GM18858 (cell line): ENCODE results near the gene ZMIZ2.
"Not testable (repeated sequence)": the region's sequence is repeated elsewhere in the genome, so short reads cannot be mapped to it uniquely, and the experiment has no call there.

ENCODE experiments used
- ATAC-seq: cut with Tn5 transposase; IDR thresholded peaks from one replicate; pipeline ENCODE4 v1.9.1; 2021; ENCODE audit not compliant: unreplicated experiment

ZMIZ2 gene

DNA sequence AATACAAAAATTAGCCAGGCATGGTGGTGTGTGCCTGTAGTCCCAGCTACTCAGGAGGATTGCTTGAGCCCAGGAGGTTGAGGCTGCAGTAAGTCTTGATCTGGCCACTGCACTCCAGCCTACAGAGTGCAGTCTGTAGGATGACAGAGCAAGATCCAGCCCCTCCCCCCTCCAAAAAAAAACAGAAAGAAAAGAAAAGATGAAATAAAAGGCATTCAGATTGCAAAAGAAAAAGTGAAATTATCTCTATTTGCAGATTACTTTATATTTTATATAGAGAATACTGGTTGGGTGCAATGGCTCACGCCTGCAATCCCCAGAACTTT lies 20.7 kb upstream of the ZMIZ2 start:
- no peak for ATAC-seq

GRCh38 chr7:44729949-44730590 lies 18.6 kb upstream of the ZMIZ2 start:
- ATAC-seq = no peak

DNA sequence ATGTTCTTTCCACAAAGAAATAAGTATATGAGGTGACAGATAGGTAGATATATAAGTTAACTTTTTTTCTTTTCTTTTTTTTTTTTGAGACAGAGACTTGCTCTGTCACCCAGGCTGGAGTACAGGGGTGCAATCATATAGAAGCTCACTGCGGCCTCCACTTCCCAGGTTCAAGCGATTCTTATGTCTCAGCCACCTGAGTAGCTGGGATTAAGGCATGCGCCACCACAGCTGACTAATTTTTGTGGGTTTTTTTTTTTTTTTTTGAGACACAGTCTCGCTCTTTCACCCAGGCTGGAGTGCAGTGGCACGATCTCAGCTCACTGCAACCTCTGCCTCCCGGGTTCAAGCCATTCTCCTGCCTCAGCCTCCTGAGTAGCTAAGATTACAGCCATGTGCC lies 15.7 kb upstream of the ZMIZ2 start:
- not testable (repeated sequence) for ATAC-seq

DNA sequence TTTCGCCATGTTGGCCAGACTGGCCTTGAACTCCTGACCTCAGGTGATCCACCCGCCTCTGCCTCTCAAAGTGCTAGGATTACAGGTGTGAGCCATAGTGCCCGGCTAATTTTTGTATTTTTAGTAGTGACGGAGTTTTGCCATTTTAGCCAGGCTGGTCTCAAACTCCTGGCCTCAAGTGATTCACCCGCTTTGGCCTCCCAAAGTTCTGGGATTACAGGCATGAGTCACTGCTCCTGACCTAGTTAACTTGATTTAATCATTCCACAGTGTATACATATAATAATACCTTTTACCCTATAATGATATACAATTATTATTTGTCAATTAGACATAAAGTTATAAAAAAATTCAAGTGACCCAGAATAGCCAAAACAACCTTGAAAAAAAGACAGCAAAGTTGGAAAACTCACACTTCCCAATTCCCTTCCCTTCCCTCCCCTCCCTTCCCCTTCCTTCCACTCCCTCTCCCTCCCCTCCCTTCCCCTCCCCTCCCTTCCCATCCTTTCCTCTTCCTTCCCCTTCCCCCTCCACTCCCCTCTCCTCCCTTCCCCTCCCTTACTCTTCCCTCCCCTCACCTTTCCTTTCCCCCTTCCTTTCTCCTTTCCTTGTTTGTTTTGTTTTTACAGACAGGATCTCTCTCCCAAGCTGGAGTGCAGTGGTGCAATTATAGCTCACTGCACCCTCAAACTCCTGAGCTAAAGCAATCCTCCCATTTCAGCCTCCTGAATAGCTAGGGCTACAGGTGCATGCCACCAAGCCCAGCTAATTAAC lies 14.8 kb upstream of the ZMIZ2 start:
- ATAC-seq = no peak

GRCh38 chr7:44735403-44736165 lies 13.1 kb upstream of the ZMIZ2 start:
- no peak for ATAC-seq

- ATAC-seq = no peak
Measured at GRCh38 chr7:44736896-44737295, 11.8 kb upstream of the ZMIZ2 start.

DNA sequence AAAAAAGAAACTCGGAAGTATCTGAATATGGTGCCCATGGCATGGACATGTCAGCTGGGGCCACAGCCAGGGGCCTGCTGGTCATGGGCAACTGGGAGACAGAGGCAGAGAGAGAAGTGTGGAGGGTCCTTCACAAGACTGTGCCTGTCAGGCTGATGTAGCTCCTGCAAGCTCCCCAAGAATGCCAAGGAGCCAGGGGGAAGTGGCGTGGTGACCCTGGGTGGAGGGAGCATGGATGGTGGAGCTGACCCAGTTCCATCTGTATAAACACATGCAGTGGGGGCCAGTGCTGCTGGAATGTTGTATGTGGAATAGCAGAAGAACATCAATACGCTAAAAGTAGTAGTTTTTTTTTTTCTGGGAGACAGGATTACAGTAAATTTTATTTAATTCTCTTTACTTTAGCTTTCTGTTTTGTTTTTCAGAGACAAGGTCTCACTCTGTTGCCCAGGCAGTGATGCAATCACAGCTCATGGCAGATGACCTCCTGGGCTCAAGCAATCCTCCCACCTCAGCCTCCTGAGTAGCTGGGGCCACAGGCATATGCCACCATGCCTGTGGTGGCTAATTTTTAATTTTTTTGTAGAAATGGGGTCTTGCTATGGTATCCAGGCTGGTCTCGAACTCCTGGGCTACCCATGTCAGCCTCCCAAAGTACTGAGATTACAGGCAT lies 10.5 kb upstream of the ZMIZ2 start:
- ATAC-seq = no peak

DNA sequence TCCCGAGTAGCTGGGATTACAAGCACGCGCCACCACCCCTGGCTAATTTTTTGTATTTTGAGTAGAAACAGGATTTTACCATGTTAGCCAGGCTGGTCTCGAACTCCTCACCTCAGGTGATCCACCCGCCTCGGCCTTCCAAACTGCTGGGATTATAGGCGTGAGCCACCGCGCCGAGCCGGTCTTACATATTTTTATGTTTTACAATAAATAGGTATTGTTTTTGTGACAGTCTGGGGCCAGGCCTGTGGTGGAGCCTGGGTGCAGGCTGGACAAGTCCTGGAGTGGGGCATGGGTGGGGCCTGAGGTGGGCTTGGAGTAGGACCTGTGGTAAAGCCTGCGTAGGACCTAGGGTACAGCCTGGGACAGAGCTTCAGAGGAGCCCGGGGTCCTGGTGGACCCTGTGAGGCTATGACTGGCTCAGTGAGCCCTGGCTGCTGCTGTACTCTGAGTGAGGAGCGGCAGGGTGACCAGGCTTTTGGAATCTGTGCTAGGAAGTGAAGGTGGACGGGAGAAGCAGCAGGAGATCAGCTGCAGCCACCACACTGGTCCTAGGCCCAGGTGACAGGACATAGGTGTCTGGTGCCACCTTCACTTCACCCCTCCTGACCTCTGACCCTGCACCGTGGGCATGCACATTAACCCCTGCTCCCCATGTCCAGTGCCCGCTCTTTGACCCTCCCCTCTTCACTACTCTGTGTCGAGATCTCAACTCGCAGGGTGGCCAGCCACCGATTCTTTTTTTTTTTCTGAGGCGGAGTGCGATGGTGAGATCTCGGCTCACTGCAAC lies 9.6 kb upstream of the ZMIZ2 start:
- ATAC-seq = no peak

DNA sequence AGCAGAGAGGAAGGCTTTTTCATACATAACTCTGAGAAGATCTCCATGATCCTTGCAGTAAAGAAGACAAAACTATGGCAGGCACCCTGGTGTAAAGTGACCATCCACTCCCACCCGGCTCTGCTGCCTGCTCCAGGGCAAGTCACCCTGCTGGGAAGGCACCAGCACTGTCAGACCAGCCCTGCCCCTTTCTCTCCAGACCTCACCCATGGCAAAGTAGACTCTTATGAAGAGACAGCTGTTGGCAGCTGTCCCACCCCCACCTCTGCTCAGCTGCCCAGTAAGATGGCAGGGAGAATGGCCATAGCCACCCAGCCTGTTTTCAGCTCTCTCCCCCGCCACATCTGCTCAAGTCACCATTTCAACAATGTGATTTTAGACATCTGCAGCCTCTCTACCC lies 8.6 kb upstream of the ZMIZ2 start:
- no peak for ATAC-seq

- ATAC-seq = no peak
Measured at GRCh38 chr7:44743750-44744149, 4.9 kb upstream of the ZMIZ2 start.

DNA sequence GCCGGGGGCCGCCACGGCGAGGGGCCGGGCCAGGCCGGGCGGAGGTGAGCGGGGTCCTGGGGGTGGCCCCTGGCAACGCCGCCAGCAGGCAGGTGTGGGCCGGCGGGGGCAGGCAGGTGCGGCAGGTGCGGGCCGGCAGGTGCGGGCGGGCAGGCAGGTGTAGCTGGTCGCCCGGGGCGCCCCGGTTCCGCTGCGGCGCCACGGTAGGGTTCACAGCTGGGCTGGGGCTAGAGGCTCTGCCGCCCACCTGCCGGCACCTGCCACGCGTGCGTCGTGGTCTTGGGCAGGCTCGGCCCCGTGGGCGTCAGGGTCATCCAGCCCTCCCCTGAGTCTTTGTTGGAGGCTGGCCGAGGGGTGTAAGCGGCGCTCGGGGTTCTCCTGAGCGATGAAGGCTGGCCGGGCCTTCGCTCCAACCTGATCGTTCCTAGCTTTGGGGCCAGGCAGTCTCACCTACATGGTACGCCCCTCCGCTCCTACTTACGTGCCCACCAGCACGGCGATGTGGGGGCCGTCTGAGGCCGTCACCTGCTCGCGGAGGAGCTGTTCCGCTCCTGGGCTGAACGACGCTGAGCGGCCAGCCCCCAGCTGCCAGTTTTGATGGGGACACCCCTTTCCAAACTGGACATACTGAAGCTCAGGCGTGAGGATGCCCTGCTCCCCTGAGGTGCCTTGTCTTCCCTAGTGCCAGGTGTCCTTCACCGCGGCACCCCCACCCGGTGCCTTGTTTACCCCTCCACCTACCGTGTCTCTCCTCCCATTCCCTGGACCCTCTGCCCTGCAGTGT lies 493 bp downstream of the ZMIZ2 start:
- peak; percentile 14 for ATAC-seq

GRCh38 chr7:44749992-44750391 lies 1.3 kb downstream of the ZMIZ2 start:
- ATAC-seq = no peak

- no peak for ATAC-seq
Measured at GRCh38 chr7:44750424-44750823, 1.8 kb downstream of the ZMIZ2 start.

DNA sequence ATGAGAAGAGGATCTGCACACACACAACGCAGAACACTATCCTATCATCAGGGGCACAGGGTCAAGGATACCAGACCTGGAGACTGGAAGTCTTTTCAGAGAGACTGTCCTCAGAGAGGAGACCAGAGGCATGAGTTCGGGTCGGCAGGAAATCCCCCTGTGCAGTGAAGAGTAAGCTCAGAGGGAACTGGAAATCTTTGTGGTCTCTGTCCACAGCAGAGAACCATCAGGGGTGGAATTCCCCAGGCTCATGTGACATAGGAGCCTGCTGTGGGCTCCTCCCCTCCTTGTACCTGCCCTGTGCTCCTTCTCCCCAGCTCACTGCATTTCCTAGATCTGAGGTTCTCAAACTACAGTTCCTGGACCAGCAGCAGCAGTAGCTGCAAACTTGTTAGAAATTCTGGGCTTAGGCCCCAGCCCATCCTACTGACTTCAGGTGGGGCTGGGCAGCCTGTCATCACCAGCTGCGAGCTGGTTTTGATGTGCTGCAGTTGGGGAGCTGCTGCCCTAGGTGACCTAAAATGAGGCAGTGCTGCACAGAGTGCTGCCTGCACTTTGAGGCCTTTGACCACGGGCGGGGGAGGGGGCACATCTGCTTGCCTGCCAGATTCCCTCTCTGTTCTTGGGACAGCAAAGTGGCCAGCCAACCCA lies 2.4 kb downstream of the ZMIZ2 start:
- peak; percentile 57 for ATAC-seq

- no peak for ATAC-seq
Measured at GRCh38 chr7:44752822-44753221, 4.2 kb downstream of the ZMIZ2 start.

DNA sequence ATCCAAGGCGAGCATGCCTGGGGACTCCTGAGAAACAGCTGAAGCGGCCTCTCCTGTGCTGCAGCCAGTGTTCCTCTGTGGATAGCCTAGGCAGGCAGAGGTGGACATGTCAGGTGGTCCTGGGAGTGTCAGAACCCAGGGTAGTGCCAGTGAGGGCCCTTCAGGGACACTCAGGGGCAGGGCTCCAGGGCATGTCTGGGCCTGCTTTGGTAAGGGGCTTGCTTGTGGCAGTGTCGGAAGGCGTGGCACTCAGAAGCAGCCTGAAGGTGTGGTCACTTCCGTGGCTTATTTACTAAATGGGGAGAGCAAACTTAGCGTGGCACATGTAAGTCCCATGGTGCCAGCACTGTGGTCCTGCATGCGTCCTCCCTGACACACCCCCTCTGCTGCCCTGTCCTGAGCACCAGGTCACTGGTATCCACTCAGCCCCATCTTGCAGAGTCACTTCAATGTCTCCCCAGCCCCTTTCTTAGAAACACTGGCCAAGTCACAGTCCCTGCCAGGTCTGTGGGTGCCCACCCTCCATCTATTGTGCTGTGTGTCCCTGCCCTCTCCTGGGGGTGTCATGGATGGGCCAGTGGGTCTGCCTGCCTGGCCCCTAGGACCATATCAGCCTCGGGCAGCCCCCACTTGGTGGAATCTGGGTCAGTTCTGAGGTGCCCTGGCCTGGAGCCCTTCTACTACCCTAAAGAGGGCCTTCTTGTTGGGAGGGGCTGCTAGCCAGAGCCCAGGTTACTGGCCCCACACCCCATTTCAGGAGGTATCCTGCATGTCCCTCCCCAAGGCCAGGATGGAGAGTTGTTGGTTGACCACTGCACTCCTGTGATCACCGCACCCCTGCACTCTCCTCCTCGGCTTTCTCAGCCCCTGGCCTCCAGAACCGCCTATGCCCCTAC lies 6.4 kb downstream of the ZMIZ2 start:
- ATAC-seq = no peak

- ATAC-seq = no peak
Measured at GRCh38 chr7:44755698-44756627, 7.3 kb downstream of the ZMIZ2 start.
